Hindlimb muscle (tissue), 1 donor: ENCODE data around the gene NLGN2. TPM values are rescaled to one million over a fixed set of nuclear protein-coding genes. Genes with fewer than 3 reads are reported as not detected.

ENCODE experiments used
- DNase-seq: peaks from one replicate; pipeline ENCODE4 v3.0.0-alpha.2; 2013
- polyA plus RNA-seq: library from polyadenylated mRNA; unstranded; fragments of 120-200 nt; gene quantifications from one replicate; pipeline ENCODE4 v1.2.1, GENCODE V29; 2013; ENCODE audit not compliant: insufficient read length

NLGN2 gene
- polyA plus RNA-seq, 1 donor: 31.4 TPM

DNA sequence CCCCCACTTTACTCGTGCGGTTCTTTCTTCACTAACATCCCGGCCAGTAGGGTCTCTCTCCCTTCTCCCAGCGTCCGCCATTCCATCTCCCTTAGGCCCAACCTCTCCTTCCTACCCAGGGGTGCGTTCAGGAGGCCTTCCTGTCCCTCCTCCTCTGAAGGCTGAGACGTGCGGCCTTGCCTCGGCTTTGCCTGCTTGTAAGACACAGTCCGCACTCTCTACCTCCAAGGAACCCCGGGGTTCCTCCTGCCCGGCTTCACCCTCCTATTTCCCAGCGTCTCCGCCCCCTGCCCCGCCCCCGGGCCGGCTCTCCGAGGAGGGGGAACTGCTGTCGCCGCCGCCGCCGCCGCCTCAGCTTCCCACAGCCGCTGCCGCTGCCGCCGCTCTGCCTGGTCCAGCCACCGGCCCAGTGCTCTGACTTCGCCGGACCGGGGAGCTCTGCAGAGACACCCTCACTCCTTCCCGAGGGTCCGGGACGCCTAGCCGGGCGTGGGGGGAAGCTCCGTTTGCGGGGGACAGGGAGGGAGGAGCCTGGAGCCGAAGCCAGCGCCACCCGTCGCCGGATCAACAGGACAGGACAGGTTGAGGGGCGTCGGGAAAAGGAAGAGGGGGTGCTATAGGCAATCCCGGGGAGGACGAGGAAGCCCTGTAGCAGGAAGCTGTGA is 30.4 kb downstream of the NLGN2 start:
- no peak for DNase-seq

DNA sequence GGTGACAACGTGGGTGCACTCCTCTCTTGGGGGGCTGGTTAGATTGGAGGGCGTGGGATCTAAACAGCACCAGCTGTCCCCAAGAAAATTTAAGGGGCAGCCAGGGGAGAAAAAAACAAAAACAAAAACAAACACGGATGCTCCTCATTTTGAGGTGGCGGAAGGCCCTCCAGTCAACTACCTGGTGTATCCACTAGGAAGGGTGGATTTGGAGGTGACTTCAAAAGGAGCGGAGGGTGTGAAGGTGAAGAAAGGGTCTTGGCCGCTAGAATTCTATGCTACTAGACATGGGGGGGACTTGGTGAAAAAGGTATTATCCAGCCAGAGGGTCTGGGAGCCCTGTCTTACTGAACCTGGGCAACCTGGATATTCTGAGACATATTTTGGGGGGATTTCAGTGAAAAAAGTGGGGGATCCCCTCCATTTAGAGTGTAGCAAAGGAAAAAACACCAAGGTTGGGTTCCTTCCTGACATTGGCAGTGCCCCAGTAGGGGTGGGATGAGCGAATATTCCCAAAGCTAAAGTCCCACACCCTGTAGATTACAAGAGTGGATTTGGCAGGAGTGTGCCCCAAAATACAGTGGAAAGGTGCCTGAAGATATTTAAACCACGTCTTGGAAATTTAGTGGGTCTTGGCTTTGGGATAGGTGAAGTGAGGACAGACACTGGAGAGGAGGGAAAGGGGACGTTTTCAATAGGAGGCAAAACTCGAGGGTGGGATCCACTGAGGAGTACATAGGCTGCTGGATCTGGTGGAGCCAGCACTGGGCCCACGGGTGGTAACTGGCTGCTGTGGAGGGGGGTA is 31.2 kb downstream of the NLGN2 start:
- DNase-seq: no peak

DNA sequence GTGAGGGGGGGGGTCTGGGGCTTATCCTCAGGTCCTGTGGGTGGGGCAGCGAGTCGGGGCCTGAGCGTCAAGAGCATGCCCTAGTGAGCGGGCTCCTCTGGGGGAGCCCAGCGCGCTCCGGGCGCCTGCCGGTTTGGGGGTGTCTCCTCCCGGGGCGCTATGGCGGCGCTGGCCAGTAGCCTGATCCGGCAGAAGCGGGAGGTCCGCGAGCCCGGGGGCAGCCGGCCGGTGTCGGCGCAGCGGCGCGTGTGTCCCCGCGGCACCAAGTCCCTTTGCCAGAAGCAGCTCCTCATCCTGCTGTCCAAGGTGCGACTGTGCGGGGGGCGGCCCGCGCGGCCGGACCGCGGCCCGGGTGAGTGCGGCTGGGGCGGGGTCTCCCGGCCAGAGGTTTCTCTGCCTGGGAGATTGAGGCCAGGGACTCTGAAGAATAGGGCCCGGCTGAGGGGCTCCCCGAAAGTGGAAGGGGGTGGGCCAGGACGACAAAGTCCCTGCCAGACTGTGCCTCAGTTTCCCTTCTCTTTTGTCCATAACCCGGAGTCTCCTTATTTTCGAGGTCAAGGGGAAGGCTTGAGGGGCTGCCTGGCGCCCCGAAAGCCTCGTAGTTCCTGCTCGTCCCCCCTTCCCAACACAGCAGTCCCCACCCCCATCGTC is 31.9 kb downstream of the NLGN2 start, which contains the start of gene FGF11:
Gene FGF11 (plus strand): TSS at position 51 of the 651 bp plus-strand sequence. CDS start 109 bp downstream, at position 160.
- DNase-seq: no peak

DNA sequence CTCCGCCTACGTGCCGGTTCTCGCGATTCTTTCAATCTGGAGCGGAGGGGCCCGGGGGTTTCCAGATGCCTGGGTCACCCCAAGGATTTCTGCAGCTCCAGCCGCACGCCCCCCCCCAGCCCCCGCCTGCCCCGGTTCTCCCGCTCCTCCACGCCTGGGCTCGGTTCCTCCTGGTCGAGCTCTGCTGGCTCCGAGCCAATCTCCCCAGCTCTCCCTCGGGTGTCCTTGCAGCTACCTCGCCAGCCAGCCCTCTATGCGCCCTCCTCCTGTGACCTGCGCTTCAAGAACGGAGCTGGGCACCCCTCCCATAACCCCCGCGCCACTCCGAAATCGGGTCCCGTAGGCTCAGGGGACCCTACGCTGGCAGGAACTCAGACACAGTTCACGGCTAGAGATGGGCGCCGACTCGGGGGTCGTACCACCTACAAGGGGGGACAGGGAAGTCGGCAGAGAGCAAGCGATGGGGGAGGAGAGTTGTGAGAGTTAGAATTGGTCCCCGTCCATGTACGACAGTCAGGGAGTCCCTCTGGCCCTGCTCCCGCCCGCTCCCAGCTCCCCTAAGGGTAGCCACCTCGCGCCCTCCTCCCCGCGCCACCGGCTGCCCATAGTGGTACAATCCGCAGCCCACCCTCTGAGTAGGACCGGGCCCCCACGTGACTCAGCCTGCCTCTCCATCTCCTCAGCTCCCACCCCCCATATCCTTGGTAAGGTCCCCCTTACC is 32.6 kb downstream of the NLGN2 start:
- DNase-seq: peak; percentile 56

DNA sequence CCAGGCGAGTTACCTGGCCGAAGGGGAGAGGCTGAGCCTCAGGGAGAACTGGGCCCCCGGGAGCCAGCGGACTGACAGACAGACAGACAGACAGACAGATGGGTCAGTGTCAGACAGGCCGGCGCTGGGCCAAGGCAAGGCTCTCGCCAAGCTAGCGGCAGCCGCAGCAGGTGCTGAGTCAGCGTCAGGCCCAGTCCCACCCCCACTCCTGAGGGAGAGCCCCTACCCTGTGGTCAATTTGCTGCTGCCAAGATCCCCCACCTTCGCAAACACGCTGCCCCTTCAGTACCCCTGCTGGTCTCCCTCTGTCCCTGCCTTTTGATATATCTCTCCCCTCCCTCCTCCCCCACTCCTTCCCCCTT is 33.2 kb downstream of the NLGN2 start:
- DNase-seq: no peak

DNA sequence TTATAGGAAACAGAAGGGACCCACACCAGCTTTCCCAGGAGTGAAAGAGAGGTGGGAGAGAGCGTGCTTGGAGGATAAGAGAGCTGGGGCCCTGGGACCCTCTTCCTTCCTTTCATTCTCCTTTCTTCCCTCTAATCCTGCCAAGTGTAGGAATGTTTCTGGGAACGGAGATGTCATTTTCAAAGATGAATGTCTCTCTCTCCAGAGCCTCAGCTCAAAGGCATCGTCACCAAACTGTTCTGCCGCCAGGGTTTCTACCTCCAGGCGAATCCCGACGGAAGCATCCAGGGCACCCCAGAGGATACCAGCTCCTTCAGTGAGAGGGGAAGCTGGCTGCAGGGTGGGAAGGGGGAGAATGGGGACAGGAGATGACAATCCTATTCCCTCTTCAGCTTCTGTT is 33.6 kb downstream of the NLGN2 start:
- no peak for DNase-seq

DNA sequence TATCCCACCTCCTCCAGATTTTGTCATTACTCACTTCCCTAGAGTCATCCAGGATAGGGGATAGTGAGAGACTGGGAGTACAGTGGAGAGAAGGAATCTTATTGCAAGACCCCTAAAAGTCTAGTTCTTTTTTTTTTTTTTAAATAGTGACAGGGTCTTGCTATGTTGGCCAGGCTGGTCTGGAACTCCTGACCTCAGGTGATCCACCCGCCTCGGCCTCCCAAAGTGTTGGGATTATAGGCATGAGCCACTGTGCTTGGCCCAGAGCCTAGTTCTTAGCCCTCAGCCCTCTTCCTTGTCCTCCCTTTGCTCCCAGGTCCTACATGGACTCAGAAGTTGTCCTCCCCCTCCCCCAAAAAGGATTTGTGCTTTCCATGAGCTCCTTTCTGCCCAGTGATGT is 34.5 kb downstream of the NLGN2 start:
- no peak for DNase-seq

DNA sequence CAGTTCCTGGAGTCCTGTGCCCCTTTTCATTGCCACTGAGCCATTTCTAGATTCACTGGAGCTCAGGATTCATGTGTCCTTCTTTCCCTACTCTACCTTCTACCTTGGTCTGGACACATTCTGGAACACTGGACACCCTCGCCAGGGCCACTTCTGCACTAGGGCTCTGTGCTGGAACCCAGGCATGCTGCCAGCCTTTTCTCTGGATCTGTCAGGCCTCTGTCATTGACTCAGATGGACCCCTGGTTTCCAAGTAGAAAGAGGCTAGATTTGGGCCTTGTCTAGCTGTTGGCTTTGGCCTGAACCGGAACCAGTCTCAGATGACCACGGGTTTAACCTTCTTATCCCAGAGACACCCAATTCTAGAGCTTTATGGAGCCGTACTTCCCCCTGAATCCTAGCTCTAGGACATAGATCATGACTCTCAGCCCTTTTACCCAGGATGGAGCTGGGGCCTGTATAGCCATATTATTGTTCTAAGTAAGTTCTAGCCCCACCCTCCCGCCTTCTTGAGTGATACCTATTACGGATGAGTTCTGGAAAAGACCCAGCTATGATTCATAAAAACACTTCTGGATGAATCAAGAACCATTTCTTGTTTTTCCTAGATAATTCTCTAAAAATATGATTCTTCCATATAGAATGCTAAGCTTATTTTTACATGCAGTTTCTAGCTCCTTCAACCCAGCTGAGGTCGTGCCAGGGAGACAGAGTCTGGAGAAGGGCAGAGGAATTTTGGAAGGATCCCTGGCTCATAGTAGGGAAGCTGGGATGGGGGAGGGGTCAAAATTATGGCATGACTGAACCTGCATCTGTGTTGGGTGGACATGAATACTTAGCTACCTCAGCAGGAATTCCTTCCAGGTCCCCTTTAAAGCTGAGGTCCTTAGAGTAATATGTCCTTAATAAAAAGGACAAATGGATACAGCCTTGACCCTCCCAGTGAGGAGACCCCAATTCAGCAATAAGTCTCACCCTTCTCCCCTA is 36.1 kb downstream of the NLGN2 start:
- no peak for DNase-seq

DNA sequence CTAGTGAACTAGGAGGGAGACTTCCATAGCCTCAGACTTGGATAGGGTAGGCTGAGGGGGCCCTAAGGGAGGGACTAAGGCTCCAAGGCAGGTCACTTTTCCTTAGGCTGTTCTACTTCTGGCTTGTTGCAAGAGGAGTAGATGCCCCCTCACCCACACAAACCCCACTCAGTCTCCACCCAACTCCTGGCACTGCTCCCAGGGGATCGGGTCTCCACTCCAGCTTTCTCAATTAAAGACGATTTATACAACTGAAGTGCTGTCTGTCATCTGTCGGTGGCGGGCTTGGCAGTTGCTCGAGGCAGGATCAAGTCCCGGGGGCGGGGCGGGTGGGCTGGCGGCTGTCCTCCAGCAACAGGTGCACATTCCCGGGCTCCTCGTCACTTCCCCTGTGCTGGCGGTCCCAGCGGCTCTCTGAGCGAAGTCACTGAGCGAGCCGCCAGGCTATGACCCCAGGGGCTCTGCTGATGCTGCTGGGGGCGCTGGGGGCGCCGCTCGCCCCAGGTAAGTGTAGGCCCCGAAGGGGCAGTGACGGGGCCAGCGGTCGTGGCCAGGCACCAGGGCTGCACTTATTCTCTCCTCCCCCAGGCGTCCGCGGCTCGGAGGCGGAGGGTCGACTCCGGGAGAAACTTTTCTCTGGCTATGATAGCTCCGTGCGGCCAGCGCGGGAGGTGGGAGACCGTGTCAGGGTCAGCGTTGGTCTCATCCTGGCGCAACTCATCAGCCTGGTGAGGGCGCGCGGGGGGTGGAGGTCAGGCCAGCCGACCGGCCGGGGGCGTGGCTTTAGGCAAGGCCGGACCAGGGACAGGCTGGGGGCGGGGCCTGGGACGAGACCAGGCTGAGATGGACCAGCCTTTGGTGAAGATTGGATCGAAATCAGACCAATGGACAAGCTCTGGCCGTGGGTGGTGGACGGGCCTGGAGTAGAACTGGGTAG is 37.3 kb downstream of the NLGN2 start, which contains the start of gene CHRNB1:
Gene CHRNB1 (plus strand): TSS at position 380 of the 937 bp plus-strand sequence. CDS start 67 bp downstream, at position 447.
- DNase-seq: no peak

DNA sequence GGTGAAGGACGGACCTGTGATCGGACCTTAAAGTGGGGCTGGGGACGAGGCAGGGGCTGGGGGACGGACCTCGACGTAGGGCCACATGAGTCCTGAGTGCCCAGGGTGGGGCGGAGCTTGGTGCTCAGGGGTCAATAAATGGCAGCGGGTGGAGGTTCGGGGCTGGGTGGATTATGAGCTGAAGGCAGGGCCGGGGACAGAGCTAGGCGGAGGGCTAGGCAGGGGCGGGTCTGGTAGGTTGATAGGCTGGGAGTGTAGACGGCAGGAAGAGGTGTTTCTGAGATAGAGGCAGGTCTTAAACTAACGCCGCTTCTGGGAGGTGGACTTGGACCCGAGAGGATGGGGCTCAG is 37.9 kb downstream of the NLGN2 start:
- no peak for DNase-seq

DNA sequence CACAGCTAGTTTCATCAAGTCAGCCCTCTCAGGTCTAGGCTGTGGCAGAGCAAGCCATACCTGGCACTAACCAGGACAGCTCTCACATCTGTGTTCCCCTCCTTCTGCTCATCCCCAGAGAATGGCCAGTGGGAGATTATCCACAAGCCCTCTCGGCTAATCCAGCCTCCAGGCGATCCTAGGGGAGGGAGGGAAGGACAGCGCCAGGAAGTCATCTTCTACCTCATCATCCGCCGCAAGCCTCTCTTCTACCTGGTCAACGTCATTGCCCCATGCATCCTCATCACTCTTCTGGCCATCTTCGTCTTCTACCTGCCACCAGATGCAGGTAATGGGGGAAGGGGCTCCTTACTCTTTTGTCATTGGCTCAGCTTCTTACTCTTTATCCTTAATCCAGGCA is 40.8 kb downstream of the NLGN2 start:
- no peak for DNase-seq

DNA sequence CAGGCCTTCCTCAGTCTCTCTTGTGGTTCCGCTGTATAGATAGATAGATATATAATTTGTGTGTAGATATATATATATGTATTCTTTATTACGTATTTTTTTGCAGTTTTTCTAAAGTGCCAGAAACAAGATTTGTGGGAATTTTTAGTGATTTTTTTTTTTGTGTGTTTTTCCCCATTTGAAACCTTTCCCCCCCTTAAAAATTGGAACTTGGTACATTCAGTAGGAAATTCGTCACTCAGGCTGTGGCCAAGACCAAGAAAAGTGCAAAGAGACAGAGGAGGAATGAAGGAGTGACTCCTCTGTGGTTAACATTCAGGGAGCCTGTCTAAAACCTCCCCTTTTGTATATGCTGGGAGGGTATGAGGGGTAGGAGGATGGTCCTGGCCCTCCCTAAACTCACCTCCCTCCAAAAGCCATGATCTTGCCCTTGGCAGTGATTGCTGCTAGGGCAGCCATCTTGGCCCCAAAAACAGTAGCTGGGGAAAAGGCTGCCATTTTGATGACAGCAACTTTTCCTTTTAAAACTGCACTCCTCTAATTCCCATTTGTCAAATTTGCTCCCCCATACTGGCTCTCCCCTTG is 52.4 kb downstream of the NLGN2 start:
- no peak for DNase-seq

DNA sequence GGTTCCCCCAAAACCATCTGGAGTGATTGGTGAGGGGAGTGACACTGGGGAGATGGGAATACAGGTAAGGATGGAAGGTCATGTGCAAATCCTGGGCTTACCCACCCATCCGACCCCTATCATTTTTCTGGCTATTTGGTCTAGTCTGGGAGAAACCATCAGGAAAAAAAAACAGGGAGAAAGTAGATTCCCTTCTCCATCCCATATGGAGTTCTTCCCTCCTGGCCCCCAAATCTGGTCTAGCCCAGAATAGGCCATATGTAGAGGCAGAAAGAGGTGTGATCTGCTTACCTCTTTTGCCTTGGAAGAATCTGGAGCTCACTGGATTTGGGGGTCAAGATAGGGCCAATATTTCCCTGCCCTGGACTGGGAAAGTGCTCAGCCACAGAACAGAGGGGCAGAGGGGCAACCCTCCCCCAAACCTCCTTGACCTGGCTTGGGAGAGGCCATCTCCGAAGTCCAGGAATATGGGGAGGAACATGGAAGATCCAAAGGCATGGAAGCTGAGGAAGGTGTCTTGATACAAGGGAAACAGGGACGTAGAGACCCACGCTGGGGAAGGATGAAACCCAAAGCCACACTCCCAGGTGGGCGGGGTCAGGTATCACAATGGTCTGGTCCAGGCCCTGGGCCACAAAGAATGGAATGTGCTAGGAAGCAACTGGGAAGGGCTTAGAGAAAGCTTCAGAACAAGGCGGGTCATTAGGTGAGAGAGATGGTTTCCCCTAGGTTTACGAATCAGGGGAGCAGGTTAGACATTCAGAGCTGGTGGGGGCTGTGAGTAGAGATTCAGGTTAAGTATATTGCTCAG is 53.4 kb downstream of the NLGN2 start:
- DNase-seq: no peak

DNA sequence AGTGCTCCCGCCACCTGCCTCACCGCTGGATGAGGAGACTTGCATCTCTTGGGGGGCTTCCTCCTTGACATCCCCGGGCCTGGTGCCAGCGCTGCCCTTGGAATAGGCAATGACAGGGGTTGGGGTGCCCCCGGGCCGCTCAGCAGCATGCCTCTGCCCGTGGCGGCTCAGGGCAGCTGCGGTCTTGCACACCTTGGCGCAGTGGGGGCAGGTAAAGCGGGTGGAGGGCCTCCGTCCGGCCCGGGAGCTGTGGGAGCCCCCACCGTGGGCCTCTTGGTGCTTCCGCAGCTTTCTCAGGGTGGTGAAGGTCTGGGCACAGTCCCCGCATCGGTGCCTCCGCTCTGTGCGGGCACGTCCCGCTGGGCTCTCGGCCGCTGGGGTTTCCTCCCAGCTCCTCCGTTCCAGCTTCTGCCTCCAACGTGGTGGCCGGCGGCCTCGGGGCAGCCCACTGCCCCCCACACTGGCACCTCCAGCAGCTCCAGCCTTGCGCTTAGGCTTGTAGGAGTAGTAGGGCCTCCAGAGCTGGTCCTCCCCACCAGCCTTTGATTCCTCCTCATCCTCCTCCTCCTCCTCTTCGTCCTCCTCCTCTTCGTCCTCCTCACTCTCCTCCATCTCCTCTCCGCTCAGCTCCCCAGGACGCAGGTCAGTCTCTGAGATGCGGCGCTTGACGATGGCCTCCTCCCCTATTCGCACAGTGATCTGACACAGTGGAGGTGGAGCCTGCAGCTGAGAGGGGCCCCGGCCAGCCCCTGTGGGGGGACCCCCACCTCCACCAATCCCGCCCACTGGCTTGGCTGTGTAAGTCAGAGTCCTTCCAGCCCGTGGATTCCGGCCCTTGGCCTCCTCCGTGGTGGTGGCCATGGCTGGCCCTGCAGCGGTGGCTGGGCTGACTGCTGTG is 55.1 kb downstream of the NLGN2 start:
- no peak for DNase-seq

DNA sequence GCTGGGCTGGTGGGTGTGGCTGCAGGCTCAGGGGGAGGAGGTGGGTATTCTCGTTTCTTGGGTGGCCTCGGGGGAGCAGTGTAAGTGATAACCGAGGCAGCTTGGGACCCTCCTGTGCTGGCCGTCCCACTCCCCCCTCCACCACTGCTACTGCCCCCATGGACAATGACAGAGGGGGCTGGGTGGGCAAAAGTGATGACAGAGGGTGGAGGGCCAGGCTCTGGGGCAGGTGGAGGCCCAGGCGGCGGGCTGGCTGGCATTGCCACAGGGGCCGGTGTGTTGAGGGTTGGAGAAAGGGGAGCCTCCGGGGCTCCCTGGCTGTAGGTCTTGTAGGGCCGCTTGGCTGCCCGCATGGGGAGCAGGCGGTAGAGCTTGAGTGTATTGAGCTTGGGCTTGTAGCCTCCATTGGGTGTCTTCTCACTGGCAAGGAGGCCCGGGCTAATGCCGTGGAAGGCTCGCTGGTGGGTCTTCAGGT is 55.8 kb downstream of the NLGN2 start:
- no peak for DNase-seq

DNA sequence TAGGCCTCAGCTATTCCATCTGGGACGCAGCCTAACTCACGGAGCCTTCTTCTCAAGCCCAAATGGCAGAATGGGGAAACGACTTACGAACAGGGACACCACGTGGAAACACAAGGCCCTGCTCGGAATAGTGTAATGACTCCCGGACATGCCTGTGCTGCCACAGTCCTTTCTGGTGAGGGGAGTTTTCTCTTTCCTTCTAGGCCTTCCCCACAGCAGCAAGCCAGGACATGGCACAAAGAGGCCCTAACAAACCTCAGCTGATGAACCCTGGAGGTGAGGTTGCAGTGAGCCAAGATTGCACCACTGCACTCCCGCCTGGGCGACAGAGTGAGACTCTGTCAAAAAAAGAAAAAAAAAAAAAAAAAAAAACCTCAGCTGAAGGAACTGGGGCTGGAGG is 56.4 kb downstream of the NLGN2 start:
- DNase-seq: no peak

DNA sequence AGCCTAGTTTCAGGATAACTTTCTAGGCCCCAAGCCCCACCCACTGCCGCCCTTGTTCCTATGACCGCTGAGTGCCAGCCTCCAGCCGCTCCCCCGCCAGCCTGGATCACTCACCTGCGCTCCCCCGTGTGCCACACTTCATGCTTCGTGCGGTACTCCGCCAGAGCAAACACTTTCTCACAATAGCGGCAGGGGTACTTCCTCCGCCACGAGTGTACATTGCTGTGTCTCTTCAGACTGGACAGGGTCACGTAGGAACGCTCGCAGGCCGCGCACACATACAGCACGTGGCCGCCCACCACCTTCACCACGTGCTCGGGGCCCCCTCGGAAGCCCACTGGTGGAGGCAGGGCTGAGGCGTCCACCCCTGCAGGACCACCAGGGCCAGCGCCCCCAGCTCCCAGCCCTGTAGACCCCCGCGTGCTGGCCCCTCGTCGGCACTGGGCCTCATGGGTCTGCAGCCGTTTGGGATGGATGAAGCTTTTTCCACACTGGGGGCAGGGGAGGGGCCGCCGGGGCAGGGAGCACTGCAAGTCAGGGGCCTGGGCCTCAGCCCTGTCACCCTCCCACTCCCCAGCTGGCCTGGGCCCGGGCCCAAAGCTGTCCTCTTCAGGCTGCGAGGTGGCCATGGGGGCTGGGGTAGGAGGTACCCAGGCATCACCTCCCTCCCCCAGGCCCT is 58.1 kb downstream of the NLGN2 start:
- DNase-seq: no peak

DNA sequence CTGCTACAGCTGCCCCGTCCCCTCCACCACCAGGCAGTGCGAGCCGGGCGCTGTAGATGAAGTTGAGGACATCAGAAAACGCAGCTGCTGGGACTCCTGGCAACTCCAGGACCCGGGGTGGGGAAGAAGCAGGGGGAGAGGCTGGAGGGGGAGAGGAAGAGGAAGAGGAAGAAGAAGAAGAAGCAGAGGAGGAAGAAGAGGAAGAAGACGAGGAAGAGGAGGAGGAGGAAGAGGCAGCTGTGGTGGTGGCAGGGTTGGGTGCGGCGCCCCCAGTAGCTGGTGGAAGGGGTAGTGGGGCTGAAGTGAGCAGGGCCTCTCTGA is 58.6 kb downstream of the NLGN2 start:
- DNase-seq: no peak
